ENCODE results near the gene GFOD2. TPM values are rescaled to one million over a fixed set of nuclear protein-coding genes. Genes with fewer than 3 reads are reported as not detected.

Gene GFOD2
- total and polyA plus RNA-seq, 2 of the 13 experiments (the other 11 are each of a cell fraction or from before 2014, with no cell fraction given): 11.1 to 17.2 TPM

DNA sequence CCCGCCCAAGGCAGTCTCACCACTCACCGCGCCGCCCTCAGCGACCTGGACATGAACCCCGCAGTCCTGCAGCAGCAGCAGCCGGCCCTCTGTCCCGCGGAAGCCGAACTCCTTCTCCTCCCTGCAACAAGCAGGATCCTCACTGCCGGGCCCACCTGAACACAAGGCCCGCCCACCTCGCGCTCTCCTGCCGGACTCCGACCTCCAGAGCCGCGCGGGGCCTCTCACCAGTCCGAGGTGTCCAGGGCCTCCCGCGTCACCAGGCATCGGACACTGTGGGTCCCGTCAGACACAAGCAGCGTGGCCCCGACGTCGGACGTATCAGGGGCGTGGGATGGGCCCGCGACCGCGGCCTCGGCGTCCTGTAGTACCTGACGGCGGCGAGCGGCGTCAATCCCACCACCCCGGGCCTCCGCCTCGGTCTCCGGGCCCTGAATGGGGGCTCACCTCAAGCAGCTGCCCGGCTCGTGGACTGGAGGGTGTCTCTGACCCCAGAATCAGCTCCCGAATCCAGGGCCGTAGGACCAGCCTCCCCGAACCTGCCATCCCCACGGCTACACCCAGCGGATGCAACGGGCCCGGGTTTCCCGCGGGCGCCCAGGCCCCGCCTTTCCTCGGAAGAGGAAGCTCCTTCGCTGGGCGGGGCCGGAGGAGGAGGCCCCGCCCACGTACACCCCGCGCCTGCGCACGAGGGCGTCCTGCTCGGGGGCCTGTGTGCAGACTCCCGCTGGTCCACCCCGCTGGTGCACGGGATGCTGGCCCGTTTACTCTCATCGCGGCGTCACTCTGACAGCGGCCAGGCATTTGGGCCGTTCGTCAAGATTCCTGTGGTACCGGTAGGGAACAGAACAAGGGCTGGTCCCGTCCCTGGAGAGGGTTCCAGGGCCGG is 59.2 kb downstream of the GFOD2 start, which contains the start of gene ACD (continued):
- TF ChIP-seq TOPORS (CRISPR knock-in tag; IDR thresholded peaks at IDR 0.05): peak; percentile 36; the same call in 1 of the 2 replicates
- TF ChIP-seq RELA (CRISPR knock-in tag; IDR thresholded peaks at IDR 0.05): 0 out of 2 replicates have a peak, but pooled peaks have one; percentile 24
- no peak; the same call in 1 of the 2 replicates for TF ChIP-seq ZNF256 (CRISPR knock-in tag; conservative IDR thresholded peaks at IDR 0.05)
- TF ChIP-seq MIER3 (CRISPR knock-in tag; IDR thresholded peaks at IDR 0.05; ENCODE audit: borderline replicate concordance): peak; percentile 76; the same call in 1 of the 2 replicates
- TF ChIP-seq ZSCAN12 (CRISPR knock-in tag; IDR thresholded peaks at IDR 0.05): no peak
- peak; percentile 89; the same call in 1 of the 2 replicates for TF ChIP-seq ZFP41 (CRISPR knock-in tag; IDR thresholded peaks at IDR 0.05; ENCODE audit: borderline replicate concordance)
- no peak for TF ChIP-seq BCL6 (CRISPR knock-in tag; IDR thresholded peaks at IDR 0.05)
- TF ChIP-seq NCOR1 (IDR thresholded peaks at IDR 0.05; ENCODE audit: borderline replicate concordance, low read length): peak; percentile 46; the same call in 1 of the 2 replicates
- TF ChIP-seq TOE1 (CRISPR knock-in tag; IDR thresholded peaks at IDR 0.05): no peak; the same call in 1 of the 2 replicates
- TF ChIP-seq REL (CRISPR knock-in tag; conservative IDR thresholded peaks at IDR 0.05): no peak; the same call in 1 of the 2 replicates
- TF ChIP-seq, protein P1, sequence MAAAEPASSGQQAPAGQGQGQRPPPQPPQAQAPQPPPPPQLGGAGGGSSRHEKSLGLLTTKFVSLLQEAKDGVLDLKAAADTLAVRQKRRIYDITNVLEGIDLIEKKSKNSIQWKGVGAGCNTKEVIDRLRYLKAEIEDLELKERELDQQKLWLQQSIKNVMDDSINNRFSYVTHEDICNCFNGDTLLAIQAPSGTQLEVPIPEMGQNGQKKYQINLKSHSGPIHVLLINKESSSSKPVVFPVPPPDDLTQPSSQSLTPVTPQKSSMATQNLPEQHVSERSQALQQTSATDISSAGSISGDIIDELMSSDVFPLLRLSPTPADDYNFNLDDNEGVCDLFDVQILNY (CRISPR knock-in tag; conservative IDR thresholded peaks at IDR 0.05): peak; percentile 81
- TF ChIP-seq ARID2 (CRISPR knock-in tag; IDR thresholded peaks at IDR 0.05; ENCODE audit: borderline replicate concordance): no peak; the same call in 1 of the 2 replicates
- no peak for TF ChIP-seq ZKSCAN1 (IDR thresholded peaks at IDR 0.05; ENCODE audit: low read length)
- TF ChIP-seq NR1H2 (CRISPR knock-in tag; IDR thresholded peaks at IDR 0.05; ENCODE audit: borderline replicate concordance, low read depth): no peak
- no peak for TF ChIP-seq WIZ (CRISPR knock-in tag; IDR thresholded peaks at IDR 0.05)
- peak; percentile 14 for TF ChIP-seq ZNF292 (CRISPR knock-in tag; IDR thresholded peaks at IDR 0.05; ENCODE audit: borderline replicate concordance, low read depth)
- peak; percentile 76; the same call in 1 of the 2 replicates for TF ChIP-seq ZNF547 (CRISPR knock-in tag; IDR thresholded peaks at IDR 0.05)
- peak; percentile 89 for TF ChIP-seq KAT8 (CRISPR knock-in tag; IDR thresholded peaks at IDR 0.05)
- TF ChIP-seq, protein P2, sequence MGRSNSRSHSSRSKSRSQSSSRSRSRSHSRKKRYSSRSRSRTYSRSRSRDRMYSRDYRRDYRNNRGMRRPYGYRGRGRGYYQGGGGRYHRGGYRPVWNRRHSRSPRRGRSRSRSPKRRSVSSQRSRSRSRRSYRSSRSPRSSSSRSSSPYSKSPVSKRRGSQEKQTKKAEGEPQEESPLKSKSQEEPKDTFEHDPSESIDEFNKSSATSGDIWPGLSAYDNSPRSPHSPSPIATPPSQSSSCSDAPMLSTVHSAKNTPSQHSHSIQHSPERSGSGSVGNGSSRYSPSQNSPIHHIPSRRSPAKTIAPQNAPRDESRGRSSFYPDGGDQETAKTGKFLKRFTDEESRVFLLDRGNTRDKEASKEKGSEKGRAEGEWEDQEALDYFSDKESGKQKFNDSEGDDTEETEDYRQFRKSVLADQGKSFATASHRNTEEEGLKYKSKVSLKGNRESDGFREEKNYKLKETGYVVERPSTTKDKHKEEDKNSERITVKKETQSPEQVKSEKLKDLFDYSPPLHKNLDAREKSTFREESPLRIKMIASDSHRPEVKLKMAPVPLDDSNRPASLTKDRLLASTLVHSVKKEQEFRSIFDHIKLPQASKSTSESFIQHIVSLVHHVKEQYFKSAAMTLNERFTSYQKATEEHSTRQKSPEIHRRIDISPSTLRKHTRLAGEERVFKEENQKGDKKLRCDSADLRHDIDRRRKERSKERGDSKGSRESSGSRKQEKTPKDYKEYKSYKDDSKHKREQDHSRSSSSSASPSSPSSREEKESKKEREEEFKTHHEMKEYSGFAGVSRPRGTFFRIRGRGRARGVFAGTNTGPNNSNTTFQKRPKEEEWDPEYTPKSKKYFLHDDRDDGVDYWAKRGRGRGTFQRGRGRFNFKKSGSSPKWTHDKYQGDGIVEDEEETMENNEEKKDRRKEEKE (IDR thresholded peaks at IDR 0.05): no peak
- TF ChIP-seq, protein P3, sequence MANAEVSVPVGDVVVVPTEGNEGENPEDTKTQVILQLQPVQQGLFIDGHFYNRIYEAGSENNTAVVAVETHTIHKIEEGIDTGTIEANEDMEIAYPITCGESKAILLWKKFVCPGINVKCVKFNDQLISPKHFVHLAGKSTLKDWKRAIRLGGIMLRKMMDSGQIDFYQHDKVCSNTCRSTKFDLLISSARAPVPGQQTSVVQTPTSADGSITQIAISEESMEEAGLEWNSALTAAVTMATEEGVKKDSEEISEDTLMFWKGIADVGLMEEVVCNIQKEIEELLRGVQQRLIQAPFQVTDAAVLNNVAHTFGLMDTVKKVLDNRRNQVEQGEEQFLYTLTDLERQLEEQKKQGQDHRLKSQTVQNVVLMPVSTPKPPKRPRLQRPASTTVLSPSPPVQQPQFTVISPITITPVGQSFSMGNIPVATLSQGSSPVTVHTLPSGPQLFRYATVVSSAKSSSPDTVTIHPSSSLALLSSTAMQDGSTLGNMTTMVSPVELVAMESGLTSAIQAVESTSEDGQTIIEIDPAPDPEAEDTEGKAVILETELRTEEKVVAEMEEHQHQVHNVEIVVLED (CRISPR knock-in tag; IDR thresholded peaks at IDR 0.05; ENCODE audit: borderline replicate concordance): no peak; the same call in none of the 2 replicates
- TF ChIP-seq, protein P4, sequence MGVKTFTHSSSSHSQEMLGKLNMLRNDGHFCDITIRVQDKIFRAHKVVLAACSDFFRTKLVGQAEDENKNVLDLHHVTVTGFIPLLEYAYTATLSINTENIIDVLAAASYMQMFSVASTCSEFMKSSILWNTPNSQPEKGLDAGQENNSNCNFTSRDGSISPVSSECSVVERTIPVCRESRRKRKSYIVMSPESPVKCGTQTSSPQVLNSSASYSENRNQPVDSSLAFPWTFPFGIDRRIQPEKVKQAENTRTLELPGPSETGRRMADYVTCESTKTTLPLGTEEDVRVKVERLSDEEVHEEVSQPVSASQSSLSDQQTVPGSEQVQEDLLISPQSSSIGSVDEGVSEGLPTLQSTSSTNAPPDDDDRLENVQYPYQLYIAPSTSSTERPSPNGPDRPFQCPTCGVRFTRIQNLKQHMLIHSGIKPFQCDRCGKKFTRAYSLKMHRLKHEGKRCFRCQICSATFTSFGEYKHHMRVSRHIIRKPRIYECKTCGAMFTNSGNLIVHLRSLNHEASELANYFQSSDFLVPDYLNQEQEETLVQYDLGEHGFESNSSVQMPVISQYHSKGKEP (CRISPR knock-in tag; IDR thresholded peaks at IDR 0.05): 0 out of 2 replicates have a peak, but pooled peaks have one; percentile 52
- TF ChIP-seq NBN (conservative IDR thresholded peaks at IDR 0.05): no peak
- TF ChIP-seq TRIM24 (CRISPR knock-in tag; IDR thresholded peaks at IDR 0.05): no peak
